NAMALWA (cell line): ENCODE results near the gene LBX2.
A peak's percentile ranks its signal among the peaks of the same experiment; 100 is the strongest.
"Not testable (repeated sequence)": the region's sequence is repeated elsewhere in the genome, so short reads cannot be mapped to it uniquely, and the experiment has no call there.

Experiments used
- DNase-seq: peaks from one replicate; pipeline ENCODE4 v3.0.0-alpha.2; 2015; ENCODE audit warnings: low spot score

The LBX2 gene

DNA sequence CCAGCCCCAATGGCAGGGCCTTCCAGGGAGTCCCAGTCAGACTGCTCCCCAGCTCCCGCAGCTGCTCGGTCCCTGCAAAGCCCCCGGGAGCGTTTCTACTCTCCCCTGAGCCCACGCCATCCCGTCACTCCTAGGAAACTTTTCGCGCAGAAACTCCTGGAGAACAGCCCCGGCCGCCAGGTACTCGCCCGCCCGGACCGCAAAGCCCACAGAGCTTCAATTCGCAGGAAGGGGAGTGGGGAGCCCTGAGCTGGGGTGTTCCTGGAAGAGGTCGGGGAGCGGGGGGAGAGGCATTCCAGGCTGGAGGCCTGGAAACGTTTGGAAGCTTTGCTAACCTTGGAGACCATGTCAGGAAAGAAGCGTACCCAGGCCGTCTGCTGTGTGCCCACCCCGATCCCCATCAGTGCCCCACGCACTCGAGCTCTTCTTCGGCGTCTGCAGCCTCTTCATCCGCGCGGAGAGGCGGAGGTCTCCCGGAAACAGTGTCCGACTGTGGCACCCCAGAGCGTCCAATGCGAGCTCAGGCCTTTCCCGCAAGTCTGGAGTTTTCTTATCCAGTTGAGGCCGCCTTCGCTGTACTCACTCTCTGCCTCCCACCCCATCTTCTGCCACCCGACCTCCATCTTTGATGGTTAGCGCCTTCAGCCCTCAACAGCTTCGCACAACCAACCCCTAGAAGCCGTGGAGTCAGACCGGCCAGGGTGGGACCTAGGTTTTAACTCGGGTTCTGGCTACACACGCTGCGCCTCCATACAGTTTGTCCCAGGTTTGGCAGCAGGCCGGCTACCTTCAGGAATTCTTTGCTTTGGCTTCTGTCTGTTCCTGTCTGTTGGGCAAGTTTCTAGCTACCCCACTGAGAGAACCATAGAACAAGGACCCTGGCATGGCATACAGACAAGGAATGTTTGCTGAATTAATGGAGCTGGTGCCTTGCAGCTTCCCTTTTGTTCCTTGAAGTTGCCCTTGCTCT, 4.4 kb upstream of the LBX2 start:
- no peak for DNase-seq

DNA sequence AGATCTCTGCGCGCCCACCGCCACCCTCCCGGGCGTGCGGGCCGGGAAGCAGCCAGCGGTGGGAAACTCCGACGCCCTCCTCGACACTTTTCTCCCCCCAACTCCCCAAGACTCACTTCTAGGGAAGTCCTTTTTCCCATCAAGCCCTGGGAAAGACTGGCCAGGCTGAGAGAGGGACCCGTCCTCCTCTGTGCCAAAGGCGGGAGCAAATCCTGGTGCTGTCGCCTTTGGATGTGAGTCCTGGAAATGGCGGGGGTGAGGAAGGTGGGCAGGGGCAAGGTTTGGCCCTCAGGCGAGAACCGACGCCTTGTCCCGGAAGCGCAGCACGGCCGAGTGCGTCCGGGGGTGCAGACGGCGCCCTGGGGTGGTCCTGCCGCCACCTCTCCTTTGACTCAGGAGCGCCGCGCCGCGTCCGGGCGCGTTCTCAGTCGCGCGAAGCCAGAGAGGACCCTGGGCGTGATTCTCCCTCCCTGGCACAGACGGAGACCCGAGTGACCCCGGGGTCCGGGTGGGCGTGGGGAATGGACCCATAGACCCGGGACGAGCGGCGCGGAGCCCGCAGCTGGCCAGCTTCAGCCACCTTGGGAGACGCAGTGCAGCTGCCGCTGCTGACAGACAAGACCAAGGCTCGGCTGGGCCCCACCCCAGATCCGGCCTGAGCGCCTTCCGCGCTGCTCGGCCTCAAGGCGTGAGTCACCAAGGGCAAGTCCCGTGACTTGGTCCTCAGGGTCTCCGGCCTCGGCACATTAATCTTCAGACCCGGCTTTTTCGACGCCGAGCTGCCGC, 3.5 kb upstream of the LBX2 start:
- DNase-seq = no peak

DNA sequence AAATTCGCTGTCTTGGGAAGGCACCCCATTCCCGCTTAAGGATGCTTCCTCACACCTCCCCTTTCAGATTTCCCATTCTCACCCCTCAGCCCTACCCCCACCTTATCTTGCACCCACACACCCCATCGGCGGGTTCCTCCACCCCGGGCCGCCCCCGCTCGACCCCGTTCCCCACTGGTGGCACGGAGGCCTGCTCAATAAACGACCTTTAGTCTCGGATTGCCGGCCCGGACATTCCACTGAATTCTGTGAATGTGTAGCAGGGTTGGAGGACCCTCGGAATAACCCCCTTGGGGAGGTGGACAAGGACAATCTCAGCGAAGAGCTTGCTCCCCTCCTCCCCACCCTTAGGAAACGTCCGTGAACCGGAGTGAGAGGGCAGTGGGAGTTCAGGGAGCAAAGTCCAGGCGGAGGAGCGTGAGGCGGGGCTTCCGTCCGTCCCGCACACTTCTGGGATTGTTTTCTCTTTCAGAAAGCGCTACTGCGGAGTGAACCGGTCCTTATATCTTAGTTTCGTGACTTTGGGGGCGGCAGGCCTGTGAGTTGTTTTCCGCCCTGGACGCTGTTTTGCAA, 2.8 kb upstream of the LBX2 start:
- DNase-seq = no peak

DNA sequence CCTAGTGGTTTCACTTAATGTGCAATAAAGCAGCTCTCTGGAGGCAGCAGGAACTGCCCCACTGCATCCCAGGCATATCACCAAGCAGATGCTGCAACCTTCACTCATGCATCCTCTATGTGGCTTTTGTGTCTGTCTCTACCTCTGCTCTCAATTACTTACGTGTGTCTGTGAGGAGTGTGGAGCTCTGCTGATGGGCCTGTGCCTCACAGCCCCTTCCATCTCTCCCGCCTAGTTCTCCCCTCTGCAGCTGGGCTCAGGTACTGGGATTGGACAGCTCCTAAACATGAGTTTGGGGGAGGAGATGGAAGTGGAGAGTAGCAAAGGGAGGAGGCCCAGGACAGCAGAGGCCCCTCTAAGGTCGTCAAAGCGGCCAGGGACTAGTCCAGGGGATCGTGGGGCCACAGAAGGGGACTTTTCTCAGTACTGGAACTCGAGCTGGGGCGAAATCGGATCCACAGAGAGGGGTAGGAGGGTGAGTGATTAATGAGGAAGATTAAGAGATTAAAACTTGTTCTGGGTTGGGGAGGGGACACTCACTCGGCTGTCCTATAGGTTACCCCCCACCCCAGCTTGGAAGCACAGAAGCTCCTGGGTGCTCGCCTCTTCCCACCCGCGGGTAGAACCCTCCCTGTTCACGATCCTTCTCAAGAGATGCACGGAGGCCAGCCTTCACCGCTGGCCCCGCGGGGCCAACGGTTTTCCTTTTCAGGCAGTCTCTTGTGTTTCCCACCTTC, 2.1 kb upstream of the LBX2 start:
- DNase-seq = peak; percentile 23

DNA sequence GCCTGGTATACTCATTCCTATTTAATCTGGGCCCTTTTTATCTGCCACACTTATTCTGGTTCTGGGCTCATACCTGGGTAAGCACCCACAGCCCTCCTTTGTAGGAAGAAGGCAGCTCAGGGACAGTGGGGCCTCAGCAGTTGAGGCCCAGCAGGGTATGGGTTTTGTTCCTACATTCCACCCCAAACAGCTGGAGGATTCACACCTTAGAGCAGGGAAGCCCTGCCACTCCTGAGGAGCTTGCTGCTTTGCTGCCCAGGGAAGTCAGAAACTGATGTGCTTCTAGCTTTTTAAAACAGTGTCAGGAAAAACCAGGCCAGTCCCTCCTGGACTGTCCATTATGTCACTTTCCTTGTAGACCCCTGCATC, 1.2 kb upstream of the LBX2 start:
- DNase-seq = no peak

DNA sequence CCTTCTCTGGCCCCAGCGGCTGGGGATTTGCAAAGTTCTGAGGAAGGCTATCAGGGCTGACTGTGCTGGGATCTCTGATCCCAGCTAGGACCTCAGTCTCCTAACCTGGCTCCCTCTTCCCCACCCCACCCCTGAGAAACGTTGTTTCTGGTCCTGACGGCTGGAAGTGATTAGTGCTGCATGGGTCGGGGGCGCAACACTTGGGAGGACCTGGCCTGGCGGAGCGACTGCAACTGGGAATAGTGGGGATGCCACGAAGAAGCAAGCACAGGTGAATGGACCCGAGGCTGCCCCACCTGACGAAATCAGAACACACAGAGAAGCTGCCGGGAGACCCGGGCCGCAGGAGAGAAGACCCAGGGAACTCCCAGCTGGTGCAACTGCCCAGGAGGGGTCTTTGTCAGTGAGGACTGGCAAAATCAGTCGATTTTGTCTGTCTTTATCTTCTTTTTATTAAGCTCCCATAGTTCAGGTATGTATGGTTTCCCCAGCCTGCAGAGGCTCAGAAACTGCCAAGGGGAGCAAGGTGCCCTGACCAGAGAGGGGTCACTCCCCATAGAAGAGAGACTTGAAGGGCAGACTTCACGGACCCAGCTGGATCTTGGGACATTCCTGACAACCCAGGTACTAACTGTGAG, 656 bp upstream of the LBX2 start:
- DNase-seq = no peak

DNA sequence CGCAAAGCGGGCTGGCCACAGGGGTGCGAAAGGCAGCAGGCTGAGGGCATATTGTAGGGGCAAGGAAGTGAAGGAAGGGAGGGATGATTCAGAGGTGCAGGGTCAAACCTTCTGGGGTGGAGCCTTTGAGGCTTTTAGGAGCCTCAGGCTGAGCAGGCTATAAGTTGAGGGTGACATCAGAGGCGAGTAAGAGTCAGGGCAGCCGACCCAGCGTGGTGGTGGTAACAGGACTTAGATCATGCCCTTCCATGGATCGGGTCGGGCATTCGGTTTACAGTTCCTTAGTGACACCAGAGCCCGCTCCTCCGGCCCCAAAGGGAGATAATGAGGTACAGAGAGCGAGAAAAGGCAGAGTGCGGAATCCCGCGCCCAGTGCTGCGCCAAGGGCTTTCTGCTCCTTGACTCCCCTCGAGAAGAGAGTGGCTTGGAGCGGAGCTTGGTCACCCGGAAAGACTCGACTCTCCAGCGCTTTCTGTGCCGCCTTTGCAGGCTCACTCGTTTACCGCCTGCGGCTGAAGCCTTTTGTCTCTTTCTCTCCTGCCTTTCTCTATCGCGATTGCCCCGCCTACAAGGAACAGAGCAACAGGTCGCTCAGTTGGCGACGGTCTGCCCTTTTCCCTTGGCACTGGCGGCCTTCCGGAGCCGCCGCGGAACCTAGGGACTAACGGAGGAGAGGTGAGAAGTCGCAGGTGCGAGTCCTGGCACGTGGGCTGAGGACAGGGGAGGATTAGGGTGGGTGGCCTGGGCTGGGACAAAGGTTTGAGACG, 720 bp downstream of the LBX2 start:
- no peak for DNase-seq

DNA sequence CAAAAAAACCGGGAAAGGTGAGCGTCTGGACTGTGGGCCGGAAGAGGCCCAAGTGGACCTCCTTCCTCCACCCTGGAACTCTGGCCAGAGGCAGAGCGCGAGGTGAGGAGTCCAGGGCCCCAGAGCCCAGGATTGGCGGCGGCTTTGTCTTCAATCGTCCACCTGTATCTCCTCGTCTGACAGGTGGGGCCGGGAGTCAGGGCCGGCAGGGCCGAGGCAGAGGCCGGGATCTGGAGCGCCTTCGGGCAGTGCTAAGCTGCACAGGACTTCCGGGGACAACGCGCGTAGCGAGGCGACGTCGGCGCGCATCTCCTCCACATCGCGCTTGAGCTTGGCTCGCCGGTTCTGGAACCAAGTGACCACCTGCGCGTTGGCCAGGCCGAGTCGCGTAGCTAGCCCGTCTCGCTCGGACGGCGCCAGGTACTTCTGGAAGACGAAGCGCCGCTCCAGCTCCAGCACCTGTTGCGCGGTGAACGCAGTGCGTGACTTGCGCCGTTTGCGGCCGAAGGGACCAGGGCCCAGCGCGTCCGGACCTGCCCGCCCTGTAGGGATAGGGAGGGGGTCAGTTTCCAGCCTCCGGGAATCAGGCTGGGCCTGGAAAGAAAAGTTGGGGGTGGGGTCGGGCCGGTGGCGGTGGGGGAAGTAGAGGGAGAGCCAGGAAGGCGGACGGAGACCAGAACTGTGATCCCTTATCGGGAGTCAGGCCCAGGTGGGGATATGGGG, 1.5 kb downstream of the LBX2 start:
- no peak for DNase-seq

DNA sequence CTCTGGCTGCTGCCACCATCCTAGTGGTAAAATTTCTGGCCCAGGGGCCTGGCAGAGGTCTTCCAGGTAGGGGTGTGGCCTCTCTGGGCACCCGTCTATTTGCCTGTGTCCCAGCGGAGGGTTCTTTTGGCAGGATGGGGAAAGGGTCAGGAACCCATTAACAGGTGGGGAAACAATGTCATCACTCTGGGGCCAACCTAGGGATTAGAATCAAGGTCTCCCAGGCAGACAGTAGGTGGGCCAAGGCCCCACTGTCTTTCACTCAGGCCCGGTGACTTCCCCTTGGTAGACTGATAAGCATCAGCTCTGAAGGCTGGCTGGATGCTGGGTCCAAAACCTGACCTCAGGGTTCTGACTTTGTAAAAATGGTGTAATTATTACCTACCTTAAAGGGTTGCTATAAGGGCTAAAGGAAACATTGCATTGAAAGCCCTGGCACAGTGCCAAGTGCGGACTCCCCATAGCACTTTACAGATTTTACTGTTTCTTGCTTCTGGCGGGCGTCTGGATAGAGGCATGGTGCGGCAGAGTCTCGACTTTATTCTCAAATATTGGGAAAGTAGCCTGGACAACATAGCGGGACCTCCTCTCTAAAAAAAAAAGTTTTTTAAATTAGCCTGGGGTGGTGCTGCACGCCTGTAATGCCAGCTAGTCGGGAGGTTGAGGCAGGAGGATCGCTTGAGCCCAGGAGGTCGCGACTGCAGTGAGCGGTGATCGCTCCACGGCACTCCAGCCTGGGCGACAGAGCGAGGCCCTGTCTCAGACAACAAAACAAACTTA, 2.2 kb downstream of the LBX2 start:
- no peak for DNase-seq

DNA sequence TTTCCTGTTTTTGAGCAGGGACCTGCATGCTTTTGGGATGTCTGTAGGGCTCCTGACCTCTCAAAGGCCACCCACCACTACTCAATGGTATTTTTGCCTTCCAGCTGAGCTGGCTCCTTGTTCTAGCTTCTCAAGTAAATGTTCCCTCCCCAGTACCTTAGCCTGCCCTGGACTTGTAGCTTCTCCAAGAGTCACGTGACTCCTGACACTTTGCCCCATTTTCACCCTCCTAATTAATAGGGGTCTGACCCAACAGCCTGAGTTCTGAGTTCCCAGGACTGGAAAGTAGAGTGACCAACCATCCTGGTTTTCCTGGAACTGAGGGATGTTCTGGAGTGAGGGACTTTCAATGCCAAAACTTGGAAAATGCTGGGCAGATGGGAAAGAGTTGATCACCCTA, 4.0 kb downstream of the LBX2 start:
- DNase-seq = no peak

DNA sequence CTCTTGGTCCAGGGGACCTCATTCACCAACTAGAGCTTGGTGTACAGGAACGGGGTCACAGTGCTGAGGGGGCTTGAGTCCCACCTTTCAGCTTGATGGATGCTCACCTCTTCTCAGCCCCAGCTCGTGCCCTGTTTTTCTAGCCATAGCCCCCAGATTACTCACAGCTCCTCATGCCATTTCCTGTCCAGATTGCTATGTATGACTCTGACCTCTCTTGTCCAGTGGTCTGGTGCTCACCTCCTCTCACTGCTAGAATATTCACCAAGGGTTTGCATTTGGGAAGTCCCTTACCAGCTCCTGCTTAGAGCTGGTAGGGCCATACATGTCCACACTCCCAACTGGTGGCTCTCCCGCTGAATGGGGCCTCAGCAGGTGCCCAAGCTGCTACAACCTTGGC, 5.9 kb downstream of the LBX2 start:
- DNase-seq = no peak

DNA sequence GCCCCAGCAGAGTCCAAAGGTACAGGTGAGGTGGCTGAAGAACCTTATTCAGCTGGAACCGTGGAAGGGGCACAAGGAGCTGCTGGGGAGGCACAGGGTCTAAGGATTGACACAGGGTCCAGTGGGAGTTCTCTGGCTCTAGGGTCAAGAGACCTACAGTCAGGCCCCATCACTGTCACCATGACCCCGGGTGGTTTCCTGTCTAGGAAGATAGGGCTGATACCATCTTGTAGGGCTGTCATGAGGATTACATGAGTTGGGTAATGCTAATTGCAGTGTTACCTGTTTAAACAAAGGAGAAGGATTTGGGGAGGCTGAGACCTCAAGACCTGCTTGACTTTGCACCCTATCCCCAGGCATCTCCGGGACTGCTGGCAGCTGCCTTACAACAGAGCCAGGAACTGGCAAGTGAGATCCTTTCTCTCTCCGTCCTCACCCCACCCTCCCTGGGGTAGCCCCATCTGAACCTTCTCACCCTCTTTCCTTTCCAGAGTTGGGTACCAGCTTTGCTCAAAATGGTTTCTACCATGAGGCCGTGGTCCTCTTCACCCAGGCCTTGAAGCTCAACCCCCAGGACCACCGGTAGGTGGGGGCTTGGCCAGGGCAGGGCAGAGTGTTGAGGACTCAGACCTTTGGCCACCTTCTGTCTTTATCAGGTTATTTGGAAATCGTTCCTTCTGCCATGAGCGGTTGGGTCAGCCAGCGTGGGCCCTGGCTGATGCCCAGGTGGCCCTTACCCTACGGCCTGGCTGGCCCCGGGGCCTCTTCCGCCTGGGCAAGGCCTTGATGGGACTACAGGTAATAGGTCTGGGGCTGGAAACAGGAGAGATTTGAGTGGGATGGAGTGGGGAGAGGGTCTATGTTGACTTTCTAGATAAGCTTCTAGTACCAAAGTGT, 7.5 kb downstream of the LBX2 start:
- DNase-seq = no peak

DNA sequence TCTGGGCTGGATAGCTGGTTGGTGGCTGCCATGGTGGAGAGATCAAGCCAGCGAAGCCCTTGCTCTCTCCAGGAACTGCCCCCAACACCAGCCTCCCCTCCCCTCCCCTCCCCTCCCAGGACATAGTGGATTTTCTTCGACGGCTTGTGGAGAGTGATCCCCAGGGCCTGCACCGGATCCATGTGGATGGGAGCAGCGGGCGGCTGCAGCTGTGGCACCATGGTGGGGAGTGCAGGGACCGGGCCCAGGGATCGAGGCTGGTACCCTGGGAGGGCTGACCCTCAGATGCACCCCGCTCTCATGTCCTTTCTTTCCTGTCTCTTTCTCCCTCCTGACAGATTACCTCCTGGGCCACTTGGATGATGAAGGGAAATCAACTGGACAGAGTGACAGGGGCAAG, 9.5 kb downstream of the LBX2 start:
- DNase-seq = no peak

DNA sequence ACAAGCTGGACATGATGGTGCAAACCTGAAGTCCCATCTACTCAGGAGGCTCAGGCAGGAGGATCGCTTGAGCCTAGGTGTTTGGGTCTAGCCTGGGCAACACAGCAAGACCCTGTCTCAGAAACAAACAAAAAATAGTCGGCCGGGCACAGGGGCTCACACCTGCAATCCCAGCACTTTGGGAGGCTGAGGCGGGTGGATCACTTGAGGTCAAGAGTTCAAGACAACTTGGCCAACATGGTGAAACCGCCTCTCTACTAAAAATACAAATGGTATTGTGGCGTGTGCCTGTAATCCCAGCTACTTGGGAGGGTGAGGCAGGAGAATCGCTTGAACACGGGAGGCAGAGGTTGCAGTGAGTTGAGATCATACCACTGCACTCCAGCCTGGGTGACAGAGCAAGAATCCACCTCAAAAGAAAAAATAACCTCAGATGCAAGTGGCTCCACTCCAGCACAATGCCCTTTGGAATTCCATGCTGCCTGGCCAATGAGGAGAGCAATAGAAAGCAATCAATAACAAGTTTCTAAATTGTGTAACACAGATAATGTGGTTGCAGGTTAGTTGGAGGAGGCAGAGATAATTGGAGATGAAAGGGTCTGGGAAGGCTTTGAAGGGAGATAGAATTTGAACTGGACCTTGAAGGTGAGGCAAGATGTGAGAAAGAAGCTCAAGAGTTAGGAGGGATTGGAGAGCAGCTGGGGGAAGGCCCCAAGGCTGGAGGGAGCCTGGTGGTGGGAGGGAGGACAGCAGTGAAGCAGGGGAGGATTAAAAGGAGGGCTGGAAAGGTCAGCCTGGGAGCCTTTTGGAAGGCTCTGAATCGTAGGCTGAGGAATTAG, 10.5 kb downstream of the LBX2 start:
- no peak for DNase-seq

DNA sequence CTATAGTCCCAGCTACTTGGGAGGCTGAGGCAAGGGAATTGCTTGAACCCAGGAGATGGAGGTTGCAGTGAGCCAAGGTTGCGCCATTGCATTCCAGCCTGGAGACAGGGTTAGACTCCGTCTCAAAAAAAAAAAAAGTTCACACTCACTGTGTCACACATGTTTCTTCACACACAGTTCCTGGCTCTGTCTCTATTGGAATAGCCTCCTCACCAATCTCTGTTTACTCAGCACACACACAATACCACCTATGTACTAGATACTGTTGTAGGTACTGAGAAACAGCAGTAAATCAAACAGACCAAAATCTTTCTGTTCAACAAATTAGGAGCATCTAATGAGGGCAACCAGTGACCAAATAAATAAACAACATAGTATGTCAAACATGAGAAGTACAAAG, 13.3 kb downstream of the LBX2 start:
- DNase-seq = no peak

DNA sequence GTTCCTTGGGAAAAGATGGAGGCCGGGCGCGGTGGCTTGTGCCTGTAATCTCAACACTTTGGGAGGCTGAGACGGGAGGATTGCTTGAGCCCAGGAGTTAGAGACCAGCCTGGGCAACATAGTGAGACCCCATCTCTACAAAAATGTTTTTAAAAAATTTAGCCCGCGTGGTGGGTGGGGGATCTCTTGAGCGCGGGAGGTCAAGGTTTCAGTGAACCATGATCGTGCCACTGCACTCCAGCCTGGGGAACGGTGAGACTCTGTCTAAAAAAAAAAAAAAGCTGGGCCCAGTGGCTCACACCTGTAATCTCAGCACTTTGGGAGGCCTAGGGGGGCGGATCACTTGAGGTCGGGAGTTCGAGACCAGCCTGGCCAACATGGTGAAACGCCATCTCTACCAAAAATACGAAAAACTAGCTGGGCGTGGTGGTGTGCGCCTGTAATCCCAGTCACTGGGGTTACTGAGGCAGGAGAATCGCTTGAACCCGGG, 15.7 kb downstream of the LBX2 start:
- not testable (repeated sequence) for DNase-seq
